ENCODE results near the gene REV3L. TPM values are rescaled to one million over a fixed set of nuclear protein-coding genes. Genes with fewer than 3 reads are reported as not detected.

REV3L gene
- total and polyA plus RNA-seq, 7 experiments from 2014 or later: 8.6 to 31.8 (median 19.9) TPM

- Histone ChIP-seq H3K27ac (ENCODE audit: low read depth, low read length) (no peak overlapping the region), H3K4me1 (ENCODE audit: control insufficient read depth in 2 of 2, insufficient read depth in 2 of 2, low read length in 2 of 2) (no peaks in the 10 kb centered on the region), H3K9me3 (ENCODE audit: control insufficient read depth in 2 of 3, low read length in 3 of 3) (no peaks in the 10 kb centered on the region), H3K4me3 (ENCODE audit: low read length) (no peak overlapping the region), H3K27me3 (ENCODE audit: control insufficient read depth in 2 of 2, insufficient read depth in 2 of 2, low read length in 2 of 2) (no peaks in the 10 kb centered on the region), H3K36me3 (ENCODE audit: control insufficient read depth in 2 of 3, insufficient read depth in 3 of 3, low read length in 3 of 3) (no peaks in the 10 kb centered on the region)
- intact Hi-C loops (cut with micrococcal nuclease): no loop called here
- no peak for ATAC-seq
- POLR2A ChIA-PET: no interaction called here
- H3K27ac Mint-ChIP-seq: no peak overlapping the region
- no peak for DNase-seq
- peaks cover 19 to 67% (median 36%) of the 10 kb centered on the region in 7 donors for H3K4me1 Mint-ChIP-seq
- CTCF ChIA-PET: no interaction called here
- H3K4me3 Mint-ChIP-seq: no peak overlapping the region
- peaks cover 0 to 34% (median 26%) of the 10 kb centered on the region in 5 donors for H3K36me3 Mint-ChIP-seq
- H3K9me3 Mint-ChIP-seq: peaks cover 0 to 12% (median 3%) of the 10 kb centered on the region in 11 donors
- no peaks in the 10 kb centered on the region for H3K27me3 Mint-ChIP-seq
These were observed 43.8 kb downstream of the REV3L start for GRCh38 chr6:111439171-111439570.

DNA sequence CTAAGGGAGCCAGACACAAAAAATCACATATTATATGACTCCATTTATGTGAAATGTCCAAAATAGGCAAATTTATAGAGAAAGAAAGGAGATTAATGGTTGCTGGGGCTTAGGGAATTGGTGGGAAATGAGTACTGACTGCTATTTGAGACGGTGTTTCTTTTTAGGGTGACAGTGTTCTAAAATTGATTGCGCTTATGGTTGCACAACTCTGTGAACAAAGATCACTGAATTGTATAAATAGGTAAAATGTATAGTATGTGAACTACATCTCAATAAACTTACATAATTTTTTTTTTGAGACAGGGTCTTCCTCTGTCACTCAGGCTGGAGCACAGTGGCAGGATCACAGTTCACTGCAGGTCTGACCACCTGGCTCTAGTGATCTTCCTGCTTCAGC, 45.4 kb downstream of the REV3L start:
- Histone ChIP-seq H3K4me3 (ENCODE audit: low read length) (no peak overlapping the region), H3K36me3 (ENCODE audit: control insufficient read depth in 2 of 3, insufficient read depth in 3 of 3, low read length in 3 of 3) (no peaks in the 10 kb centered on the region), H3K4me1 (ENCODE audit: control insufficient read depth in 2 of 2, insufficient read depth in 2 of 2, low read length in 2 of 2) (no peaks in the 10 kb centered on the region), H3K27ac (ENCODE audit: low read depth, low read length) (no peak overlapping the region), H3K27me3 (ENCODE audit: control insufficient read depth in 2 of 2, insufficient read depth in 2 of 2, low read length in 2 of 2) (no peaks in the 10 kb centered on the region), H3K9me3 (ENCODE audit: control insufficient read depth in 2 of 3, low read length in 3 of 3) (no peaks in the 10 kb centered on the region)
- H3K36me3 Mint-ChIP-seq: peaks cover 0 to 34% (median 23%) of the 10 kb centered on the region in 5 donors
- POLR2A ChIA-PET: no interaction called here
- DNase-seq (no peak), ATAC-seq (no peak)
- no peak overlapping the region for H3K4me3 Mint-ChIP-seq
- H3K27ac Mint-ChIP-seq: no peak overlapping the region
- H3K9me3 Mint-ChIP-seq: peaks cover 0 to 12% (median 4%) of the 10 kb centered on the region in 11 donors
- no peaks in the 10 kb centered on the region for H3K27me3 Mint-ChIP-seq
- CTCF ChIA-PET: no interaction called here
- H3K4me1 Mint-ChIP-seq: peaks cover 26 to 68% (median 44%) of the 10 kb centered on the region in 7 donors
- intact Hi-C loops (cut with micrococcal nuclease): loop anchor here in 1 of 2 donors (2.0 kb wide), 1 partner anchor 15 kb away; no protein-coding TSS in a partner anchor

DNA sequence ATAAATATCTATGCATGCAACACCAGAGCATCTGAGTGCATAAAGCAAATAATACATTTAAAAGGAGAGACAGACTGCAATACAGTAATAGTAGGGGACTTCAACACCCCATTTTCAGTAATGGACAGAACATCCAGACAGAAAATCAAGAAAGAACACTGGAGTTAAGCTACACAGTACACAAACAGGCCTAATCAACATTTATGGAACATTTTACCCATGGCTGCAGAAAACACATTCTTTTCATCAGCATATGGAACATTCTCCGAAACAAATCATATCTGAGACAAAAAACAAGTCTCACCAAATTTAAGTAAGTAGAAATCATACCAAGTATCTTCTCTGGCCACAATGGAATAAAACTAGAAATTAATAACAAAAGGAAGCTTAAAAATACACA, 50.5 kb downstream of the REV3L start:
- Mint-ChIP-seq H3K4me3 (peak overlapping the region in 2 of 10 donors; percentile 2 to 15), H3K9me3 (peaks cover 7 to 53% (median 23%) of the 10 kb centered on the region in 11 donors), H3K27ac (peak overlapping the region in 3 of 9 donors; percentile 1 to 14 (median 10)), H3K4me1 (peaks cover 41 to 69% (median 55%) of the 10 kb centered on the region in 7 donors), H3K36me3 (peaks cover 17 to 65% (median 53%) of the 10 kb centered on the region in 5 donors), H3K27me3 (no peaks in the 10 kb centered on the region)
- Histone ChIP-seq H3K4me1 (ENCODE audit: control insufficient read depth in 2 of 2, insufficient read depth in 2 of 2, low read length in 2 of 2) (peaks cover 0 to 6% of the 10 kb centered on the region in 2 donors), H3K27ac (ENCODE audit: low read depth, low read length) (no peak overlapping the region), H3K27me3 (ENCODE audit: control insufficient read depth in 2 of 2, insufficient read depth in 2 of 2, low read length in 2 of 2) (no peaks in the 10 kb centered on the region), H3K36me3 (ENCODE audit: control insufficient read depth in 2 of 3, insufficient read depth in 3 of 3, low read length in 3 of 3) (no peaks in the 10 kb centered on the region), H3K4me3 (ENCODE audit: low read length) (no peak overlapping the region), H3K9me3 (ENCODE audit: control insufficient read depth in 2 of 3, low read length in 3 of 3) (peaks cover 0 to 12% (median 0%) of the 10 kb centered on the region in 3 experiments)
- DNase-seq (no peak), ATAC-seq (no peak)
- POLR2A ChIA-PET: interaction anchor here (0.6 kb wide), 1 partner anchor 563 kb away, joined by 6 read pairs; no protein-coding TSS in a partner anchor
- intact Hi-C loops (cut with micrococcal nuclease): no loop called here
- CTCF ChIA-PET: no interaction called here

DNA sequence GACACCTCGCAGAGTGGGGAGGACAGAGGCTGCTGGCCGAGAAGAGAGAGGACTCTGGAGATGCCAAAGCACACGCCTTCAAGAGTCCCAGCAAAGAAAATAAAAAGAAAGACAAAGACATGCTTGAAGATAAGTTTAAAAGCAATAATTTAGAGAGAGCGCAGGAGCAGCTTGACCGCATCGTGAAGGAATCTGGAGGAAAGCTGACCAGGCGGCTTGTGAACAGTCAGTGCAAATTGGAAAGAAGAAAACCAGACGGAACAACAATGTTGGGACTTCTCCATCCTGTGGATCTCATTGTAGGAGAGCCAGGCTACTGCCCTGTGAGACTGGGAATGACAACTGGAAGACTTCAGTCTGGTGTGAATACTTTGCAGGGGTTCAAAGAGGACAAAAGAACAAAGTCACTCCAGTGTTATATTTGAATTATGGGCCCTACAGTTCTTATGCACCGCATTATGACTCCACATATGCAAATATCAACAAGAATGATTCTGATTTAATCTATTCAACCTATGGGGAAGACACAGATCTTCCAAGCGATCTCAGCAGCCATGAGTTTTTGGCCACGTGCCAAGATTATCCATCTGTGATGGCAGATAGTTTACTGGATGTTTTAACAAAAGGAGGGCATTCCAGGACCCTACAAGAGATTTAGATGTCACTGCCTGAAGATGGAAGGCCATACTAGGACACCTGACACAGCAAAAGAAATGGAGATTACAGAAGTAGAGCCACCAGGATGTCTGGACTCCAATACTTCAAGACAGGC, 52.2 kb downstream of the REV3L start:
- no peak overlapping the region for H3K27ac ChIP-seq (ENCODE audit: low read depth, low read length)
- Mint-ChIP-seq H3K9me3 (peaks cover 7 to 51% (median 24%) of the 10 kb centered on the region in 11 donors), H3K4me1 (peaks cover 41 to 70% (median 52%) of the 10 kb centered on the region in 7 donors), H3K36me3 (peaks cover 17 to 61% (median 47%) of the 10 kb centered on the region in 5 donors), H3K27ac (peak overlapping the region in 1 of 9 donors; percentile 55), H3K27me3 (no peaks in the 10 kb centered on the region), H3K4me3 (no peak overlapping the region)
- no peaks in the 10 kb centered on the region for H3K36me3 ChIP-seq (ENCODE audit: control insufficient read depth in 2 of 3, insufficient read depth in 3 of 3, low read length in 3 of 3)
- DNase-seq: no peak
- peaks cover 0 to 8% of the 10 kb centered on the region in 2 donors for H3K4me1 ChIP-seq (ENCODE audit: control insufficient read depth in 2 of 2, insufficient read depth in 2 of 2, low read length in 2 of 2)
- intact Hi-C loops (cut with micrococcal nuclease): no loop called here
- POLR2A ChIA-PET: interaction anchor here (0.6 kb wide), 1 partner anchor 25 kb away, joined by 3 read pairs; no protein-coding TSS in a partner anchor
- no peaks in the 10 kb centered on the region for H3K27me3 ChIP-seq (ENCODE audit: control insufficient read depth in 2 of 2, insufficient read depth in 2 of 2, low read length in 2 of 2)
- ATAC-seq: no peak
- no peak overlapping the region for H3K4me3 ChIP-seq (ENCODE audit: low read length)
- CTCF ChIA-PET: no interaction called here
- peaks cover 0 to 12% (median 0%) of the 10 kb centered on the region in 3 experiments for H3K9me3 ChIP-seq (ENCODE audit: control insufficient read depth in 2 of 3, low read length in 3 of 3)

- H3K4me3 Mint-ChIP-seq: no peak overlapping the region
- H3K9me3 Mint-ChIP-seq: peaks cover 4 to 44% (median 22%) of the 10 kb centered on the region in 11 donors
- ATAC-seq (no peak), DNase-seq (no peak)
- no peaks in the 10 kb centered on the region for H3K27me3 Mint-ChIP-seq
- H3K4me1 ChIP-seq (ENCODE audit: control insufficient read depth in 2 of 2, insufficient read depth in 2 of 2, low read length in 2 of 2): peaks cover 0 to 8% of the 10 kb centered on the region in 2 donors
- peaks cover 0 to 12% (median 0%) of the 10 kb centered on the region in 3 experiments for H3K9me3 ChIP-seq (ENCODE audit: control insufficient read depth in 2 of 3, low read length in 3 of 3)
- no peaks in the 10 kb centered on the region for H3K36me3 ChIP-seq (ENCODE audit: control insufficient read depth in 2 of 3, insufficient read depth in 3 of 3, low read length in 3 of 3)
- peaks cover 35 to 73% (median 54%) of the 10 kb centered on the region in 7 donors for H3K4me1 Mint-ChIP-seq
- peak overlapping the region in 1 of 9 donors; percentile 26 for H3K27ac Mint-ChIP-seq
- POLR2A ChIA-PET: no interaction called here
- CTCF ChIA-PET: no interaction called here
- no peak overlapping the region for H3K4me3 ChIP-seq (ENCODE audit: low read length)
- H3K27me3 ChIP-seq (ENCODE audit: control insufficient read depth in 2 of 2, insufficient read depth in 2 of 2, low read length in 2 of 2): no peaks in the 10 kb centered on the region
- H3K27ac ChIP-seq (ENCODE audit: low read depth, low read length): no peak overlapping the region
- intact Hi-C loops (cut with micrococcal nuclease): loop anchor here in 1 of 2 donors (5.0 kb wide), 1 partner anchor 33 kb away; no protein-coding TSS in a partner anchor
- peaks cover 17 to 49% (median 37%) of the 10 kb centered on the region in 5 donors for H3K36me3 Mint-ChIP-seq
These were observed 53.4 kb downstream of the REV3L start for GRCh38 chr6:111429571-111429970.

- POLR2A ChIA-PET: interaction anchor here (0.6 kb wide), 1 partner anchor 56 kb away, joined by 4 read pairs; no protein-coding TSS in a partner anchor
- intact Hi-C loops (cut with micrococcal nuclease): loop anchor here in 1 of 2 donors (5.0 kb wide), 1 partner anchor 33 kb away; no protein-coding TSS in a partner anchor
These were observed 54.2 kb downstream of the REV3L start for GRCh38 chr6:111428811-111429210.

More at GRCh38 chr6:111428811-111429210, 54.2 kb downstream of the REV3L start:
- Mint-ChIP-seq H3K27ac (no peak overlapping the region), H3K4me1 (peaks cover 38 to 77% (median 59%) of the 10 kb centered on the region in 7 donors), H3K9me3 (peaks cover 4 to 44% (median 22%) of the 10 kb centered on the region in 11 donors), H3K36me3 (peaks cover 17 to 48% (median 37%) of the 10 kb centered on the region in 5 donors), H3K4me3 (peak overlapping the region in 4 of 10 donors; percentile 12 to 29 (median 18)), H3K27me3 (no peaks in the 10 kb centered on the region)
- peaks cover 0 to 12% (median 0%) of the 10 kb centered on the region in 3 experiments for H3K9me3 ChIP-seq (ENCODE audit: control insufficient read depth in 2 of 3, low read length in 3 of 3)
- no peak overlapping the region for H3K4me3 ChIP-seq (ENCODE audit: low read length)
- no peak overlapping the region for H3K27ac ChIP-seq (ENCODE audit: low read depth, low read length)
- DNase-seq: no peak
- H3K27me3 ChIP-seq (ENCODE audit: control insufficient read depth in 2 of 2, insufficient read depth in 2 of 2, low read length in 2 of 2): no peaks in the 10 kb centered on the region
- ATAC-seq: no peak
- CTCF ChIA-PET: interaction anchor here (0.7 kb wide), 1 partner anchor 40 kb away, joined by 3 read pairs; no protein-coding TSS in a partner anchor
- H3K4me1 ChIP-seq (ENCODE audit: control insufficient read depth in 2 of 2, insufficient read depth in 2 of 2, low read length in 2 of 2): peaks cover 0 to 8% of the 10 kb centered on the region in 2 donors
- H3K36me3 ChIP-seq (ENCODE audit: control insufficient read depth in 2 of 3, insufficient read depth in 3 of 3, low read length in 3 of 3): no peaks in the 10 kb centered on the region
